ENCODE results near the gene RPS13. TPM values are rescaled to one million over a fixed set of nuclear protein-coding genes. Genes with fewer than 3 reads are reported as not detected.
"Not testable (repeated sequence)": the region's sequence is repeated elsewhere in the genome, so short reads cannot be mapped to it uniquely, and the experiment has no call there.

The RPS13 gene
- total RNA-seq, 1 donor from 2014 or later, result 1,999 TPM

DNA sequence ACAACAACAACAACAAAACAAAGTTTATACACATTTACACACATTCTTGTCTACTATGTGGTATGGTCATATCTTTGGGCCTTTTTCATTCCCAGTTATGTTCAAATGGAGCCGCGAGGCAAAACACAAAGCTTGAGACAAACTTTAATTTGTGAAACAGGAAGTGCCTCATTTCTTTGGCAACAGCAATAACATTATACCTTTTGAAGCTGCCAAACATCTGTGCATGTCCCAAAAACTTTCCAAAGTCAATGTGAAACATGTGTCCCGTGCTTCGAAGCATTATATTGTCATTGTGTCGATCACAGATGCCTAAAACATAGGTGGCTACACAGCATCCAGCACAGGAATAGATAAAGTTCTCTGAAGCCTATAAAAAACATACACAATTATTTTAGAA is 25.0 kb upstream of the RPS13 start:
- Histone ChIP-seq H3K9me3 (no peaks in the 10 kb centered on the region), H3K27ac (no peak overlapping the region), H3K36me3 (peaks cover 0 to 44% of the 10 kb centered on the region in 2 donors), H3K27me3 (no peaks in the 10 kb centered on the region), H3K4me3 (no peak overlapping the region), H3K4me1 (no peaks in the 10 kb centered on the region)
- intact Hi-C loops (cut with DNase I), result no loop called here
- TF ChIP-seq POLR2AphosphoS5 (IDR thresholded peaks at IDR 0.05; ENCODE audit: insufficient read depth in 1 of 2, low read depth in 1 of 2), result no peak
- TF ChIP-seq POLR2A (IDR thresholded peaks at IDR 0.05), result no peak
- TF ChIP-seq CTCF (IDR thresholded peaks at IDR 0.05), result no peak
- no peak for DNase-seq (ENCODE audit: extremely low spot score in 2 of 2)

DNA sequence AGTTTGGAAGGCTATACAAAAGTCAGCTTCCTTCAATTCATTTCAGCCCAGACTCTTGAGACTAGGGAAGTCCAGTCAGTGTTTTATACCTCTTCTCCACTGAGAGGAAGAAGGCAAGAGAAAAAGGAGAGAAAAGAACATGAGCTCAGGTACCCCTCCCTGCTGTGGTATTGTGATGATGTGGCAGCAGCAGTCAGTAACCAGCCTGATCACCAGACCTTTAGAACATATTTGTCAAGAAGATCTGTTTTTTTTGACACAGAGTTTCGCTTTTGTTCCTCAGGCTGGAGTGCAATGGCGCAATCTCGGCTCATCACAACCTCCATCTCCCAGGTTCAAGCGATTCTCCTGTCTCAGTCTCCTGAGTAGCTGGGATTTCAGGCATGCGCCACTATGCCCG is 21.2 kb upstream of the RPS13 start:
- no peak for TF ChIP-seq POLR2AphosphoS5 (IDR thresholded peaks at IDR 0.05; ENCODE audit: insufficient read depth in 1 of 2, low read depth in 1 of 2)
- TF ChIP-seq POLR2A (IDR thresholded peaks at IDR 0.05), result no peak
- no peak for TF ChIP-seq CTCF (IDR thresholded peaks at IDR 0.05)
- Histone ChIP-seq H3K4me1 (no peaks in the 10 kb centered on the region), H3K27me3 (no peaks in the 10 kb centered on the region), H3K9me3 (no peaks in the 10 kb centered on the region), H3K4me3 (no peak overlapping the region), H3K36me3 (peaks cover 0 to 23% of the 10 kb centered on the region in 2 donors), H3K27ac (no peak overlapping the region)
- intact Hi-C loops (cut with DNase I), result no loop called here
- no peak for DNase-seq (ENCODE audit: extremely low spot score in 2 of 2)

- no peak for DNase-seq (ENCODE audit: extremely low spot score in 2 of 2)
- Histone ChIP-seq H3K27ac (no peak overlapping the region), H3K36me3 (peaks cover 0 to 29% of the 10 kb centered on the region in 2 donors), H3K4me3 (no peak overlapping the region), H3K4me1 (no peaks in the 10 kb centered on the region), H3K9me3 (no peaks in the 10 kb centered on the region), H3K27me3 (no peaks in the 10 kb centered on the region)
- TF ChIP-seq CTCF (IDR thresholded peaks at IDR 0.05), result no peak
- no peak for TF ChIP-seq POLR2AphosphoS5 (IDR thresholded peaks at IDR 0.05; ENCODE audit: insufficient read depth in 1 of 2, low read depth in 1 of 2)
- no peak for TF ChIP-seq POLR2A (IDR thresholded peaks at IDR 0.05)
- intact Hi-C loops (cut with DNase I), result no loop called here
These were observed 20.6 kb upstream of the RPS13 start for GRCh38 chr11:17098038-17098437.

DNA sequence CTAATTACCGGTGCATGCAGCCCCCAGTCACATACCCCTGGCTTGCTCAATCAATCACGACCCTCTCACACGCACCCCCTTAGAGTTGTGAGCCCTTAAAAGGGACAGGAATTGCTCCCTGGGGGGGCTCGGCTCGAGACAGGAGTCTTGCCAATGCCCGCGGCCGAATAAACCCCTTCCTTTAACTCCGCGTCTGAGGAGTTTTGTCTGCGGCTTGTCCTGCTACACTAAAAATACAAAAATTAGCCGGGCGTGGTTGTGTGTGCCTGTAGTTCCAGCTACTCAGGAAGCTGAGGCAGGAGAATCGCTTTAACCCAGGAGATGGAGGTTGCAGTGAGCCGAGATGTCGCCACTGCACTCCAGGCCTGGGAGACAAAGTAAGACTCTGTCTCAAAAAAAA is 8.5 kb upstream of the RPS13 start:
- H3K27me3 ChIP-seq; H3K4me1 ChIP-seq; H3K27ac ChIP-seq; intact Hi-C loops (cut with DNase I); H3K4me3 ChIP-seq; DNase-seq (ENCODE audit: extremely low spot score in 2 of 2); H3K9me3 ChIP-seq: not testable (repeated sequence)
- H3K36me3 ChIP-seq, result peaks cover 0 to 35% of the 10 kb centered on the region in 2 donors

GRCh38 chr11:17077240-17077519 is 287 bp downstream of the RPS13 start:
- H3K36me3 ChIP-seq, result peaks cover 0 to 32% of the 10 kb centered on the region in 2 donors
- H3K4me3 ChIP-seq, result peak overlapping the region; percentile 91 to 96
- TF ChIP-seq CTCF (IDR thresholded peaks at IDR 0.05) (no peak), POLR2A (IDR thresholded peaks at IDR 0.05) (no peak), POLR2AphosphoS5 (IDR thresholded peaks at IDR 0.05; ENCODE audit: insufficient read depth in 1 of 2, low read depth in 1 of 2) (no peak)
- DNase-seq (ENCODE audit: extremely low spot score in 2 of 2), result peak in 1 of 2 donors; percentile 91
- peak overlapping the region; percentile 92 for H3K27ac ChIP-seq
- H3K27me3 ChIP-seq, result no peaks in the 10 kb centered on the region
- peaks cover 35% of the 10 kb centered on the region for H3K4me1 ChIP-seq
- H3K9me3 ChIP-seq, result no peaks in the 10 kb centered on the region
- intact Hi-C loops (cut with DNase I), result loop anchor here (5.0 kb wide), 1 partner anchor 130 kb away; the partner anchor contains the start of gene PIK3C2A

All from vagina (tissue), 2 donors.